ENCODE data around the gene MRPS22.
"Not testable (repeated sequence)": the region's sequence is repeated elsewhere in the genome, so short reads cannot be mapped to it uniquely, and the experiment has no call there.

MRPS22 gene

GRCh38 chr3:139338405-139338804 is 5.4 kb upstream of the MRPS22 start:
- DNase-seq (ENCODE audit: low read depth in 2 of 2) = no peak

GRCh38 chr3:139339219-139339906 is 4.5 kb upstream of the MRPS22 start:
- DNase-seq (ENCODE audit: low read depth in 2 of 2) = no peak

- DNase-seq (ENCODE audit: low read depth in 2 of 2) = no peak
These were observed 3.0 kb upstream of the MRPS22 start for GRCh38 chr3:139340784-139341183.

- DNase-seq (ENCODE audit: low read depth in 2 of 2) = no peak
These were observed 1.8 kb upstream of the MRPS22 start for GRCh38 chr3:139342054-139342453.

- no peak for DNase-seq (ENCODE audit: low read depth in 2 of 2)
These were observed 3.0 kb downstream of the MRPS22 start for GRCh38 chr3:139346771-139347170.

GRCh38 chr3:139353920-139354556 is 10.2 kb downstream of the MRPS22 start:
- no peak for DNase-seq (ENCODE audit: low read depth in 2 of 2)

- no peak for DNase-seq (ENCODE audit: low read depth in 2 of 2)
These were observed 10.8 kb downstream of the MRPS22 start for GRCh38 chr3:139354661-139355060.

- DNase-seq (ENCODE audit: low read depth in 2 of 2) = no peak
These were observed 11.7 kb downstream of the MRPS22 start for GRCh38 chr3:139355476-139355875.

GRCh38 chr3:139355891-139356290 is 12.1 kb downstream of the MRPS22 start:
- no peak for DNase-seq (ENCODE audit: low read depth in 2 of 2)

GRCh38 chr3:139357899-139358298 is 14.1 kb downstream of the MRPS22 start:
- DNase-seq (ENCODE audit: low read depth in 2 of 2) = no peak

- no peak for DNase-seq (ENCODE audit: low read depth in 2 of 2)
These were observed 15.2 kb downstream of the MRPS22 start for GRCh38 chr3:139358841-139359562.

GRCh38 chr3:139361276-139361675 is 17.5 kb downstream of the MRPS22 start:
- no peak for DNase-seq (ENCODE audit: low read depth in 2 of 2)

- DNase-seq (ENCODE audit: low read depth in 2 of 2) = no peak
These were observed 20.7 kb downstream of the MRPS22 start for GRCh38 chr3:139364549-139364948.

GRCh38 chr3:139374099-139374498 is 30.3 kb downstream of the MRPS22 start:
- no peak for DNase-seq (ENCODE audit: low read depth in 2 of 2)

GRCh38 chr3:139377378-139377777 is 33.6 kb downstream of the MRPS22 start:
- no peak for DNase-seq (ENCODE audit: low read depth in 2 of 2)

- no peak for DNase-seq (ENCODE audit: low read depth in 2 of 2)
These were observed 34.9 kb downstream of the MRPS22 start for GRCh38 chr3:139378587-139379241.

GRCh38 chr3:139380575-139380974 is 36.8 kb downstream of the MRPS22 start:
- no peak for DNase-seq (ENCODE audit: low read depth in 2 of 2)

- not testable (repeated sequence) for DNase-seq (ENCODE audit: low read depth in 2 of 2)
These were observed 38.5 kb downstream of the MRPS22 start for GRCh38 chr3:139382291-139382690.

- DNase-seq (ENCODE audit: low read depth in 2 of 2) = no peak
These were observed 44.3 kb downstream of the MRPS22 start for GRCh38 chr3:139388077-139388476.

GRCh38 chr3:139388821-139389551 is 45.2 kb downstream of the MRPS22 start:
- peak in 1 of 2 donors; percentile 7 for DNase-seq (ENCODE audit: low read depth in 2 of 2)

- peak; percentile 95 for DNase-seq (ENCODE audit: low read depth in 2 of 2)
These were observed 45.9 kb downstream of the MRPS22 start, which contains the start of gene COPB2 for GRCh38 chr3:139389552-139390368. COPB2 (minus strand) TSS chr3:139389647; CDS start chr3:139389550, 97 bp downstream.
